GM12878 (cell line): ENCODE data around the gene RFFL. TPM values are rescaled to one million over a fixed set of nuclear protein-coding genes. Genes with fewer than 3 reads are reported as not detected.

ENCODE experiments used
- ATAC-seq: fragments of 200-7000 bp; cut with Tn5 transposase; 3 replicates; pipeline ENCODE4 v1.9.1; 2020; ENCODE audit warnings: mild to moderate bottlenecking, moderate library complexity
- BruUV-seq: library from RNA; stranded (reverse); fragments of 400-500 nt; replicated peaks from 2 replicates; lab custom pipeline; 2021; lab: Mats Ljungman, UMichigan
- CTCF ChIA-PET: fragments of 300-600 bp; sonication (Branson Sonifier 250); formaldehyde crosslinking; extraction: SDS; loops from one replicate; lab custom pipeline; 2021; ENCODE audit warnings: inconsistent platforms; lab: Yijun Ruan, JAX
- POLR2A ChIA-PET: fragments of 350-600 bp; formaldehyde crosslinking; extraction: SDS; loops from one replicate; lab custom pipeline; 2021; ENCODE audit warnings: inconsistent platforms; lab: Charles Lee
- RAD21 ChIA-PET: fragments of 300-600 bp; sonication (Branson Sonifier 250); formaldehyde crosslinking; loops from one replicate; lab custom pipeline; 2023; ENCODE audit warnings: antibody characterized with exemption; ENCODE audit not compliant: unreplicated experiment; lab: Charles Lee
- SMC1A ChIA-PET: fragments of 300-600 bp; sonication (Branson Sonifier 250); formaldehyde crosslinking; loops from one replicate; lab custom pipeline; 2023; ENCODE audit not compliant: unreplicated experiment, uncharacterized antibody; lab: Charles Lee
- DNase-seq: peaks from one replicate; pipeline ENCODE4 v3.0.0-alpha.2; 2011; ENCODE audit warnings: low read depth, low spot score
- FAIRE-seq: peaks from 3 replicates; lab custom pipeline; 2011; peaks lifted over from hg19 to GRCh38; lab: Jason Lieb, UNC
- H2AFZ ChIP-seq: 2 replicates; pipeline ENCODE4 v1.6.0; 2011; ENCODE audit warnings: low read depth, low read length, control low read depth; ENCODE audit not compliant: control insufficient read depth
- H3K27ac ChIP-seq: 2 replicates; pipeline ENCODE4 v1.5.1; 2011; ENCODE audit warnings: control low read depth; ENCODE audit not compliant: control insufficient read depth, insufficient read depth
- H3K27me3 ChIP-seq, 2 experiments: replicated peaks in 1 of 2; 2 replicates each; pipeline versions ENCODE4 v1.6.0 to v1.6.1; 2011; ENCODE audit warnings: low read length in 1 of 2; ENCODE audit not compliant: control insufficient read depth in 2 of 2, insufficient read depth in 2 of 2
- H3K36me3 ChIP-seq, 2 experiments: 2 replicates each; pipeline ENCODE4 v1.5.1; 2011; ENCODE audit warnings: low read length in 1 of 2; ENCODE audit not compliant: control insufficient read depth in 2 of 2, insufficient read depth in 2 of 2
- H3K4me1 ChIP-seq: 2 replicates; pipeline ENCODE4 v1.6.1; 2011; ENCODE audit warnings: mild to moderate bottlenecking, low read length, moderate library complexity, mixed read lengths; ENCODE audit not compliant: control insufficient read depth, insufficient read depth
- H3K4me2 ChIP-seq: 2 replicates; pipeline ENCODE4 v1.6.0; 2011; ENCODE audit warnings: control low read depth; ENCODE audit not compliant: control insufficient read depth, insufficient read depth
- H3K4me3 ChIP-seq: fragments of 200-600 bp; sonication (generic); 2 replicates; pipeline ENCODE4 v1.5.1; 2016
- H3K79me2 ChIP-seq: 2 replicates; pipeline ENCODE4 v1.6.0; 2011; ENCODE audit warnings: low read length; ENCODE audit not compliant: control insufficient read depth, insufficient read depth
- H3K9ac ChIP-seq: 2 replicates; pipeline ENCODE4 v1.8.0; 2011; ENCODE audit warnings: low read length, control low read depth, mixed read lengths; ENCODE audit not compliant: control insufficient read depth, insufficient read depth
- H3K9me3 ChIP-seq: replicated peaks from 3 replicates; pipeline ENCODE4 v1.5.1; 2011; ENCODE audit warnings: mild to moderate bottlenecking, low read length; ENCODE audit not compliant: control insufficient read depth, insufficient read depth
- H4K20me1 ChIP-seq: 2 replicates; pipeline ENCODE4 v1.6.0; 2011; ENCODE audit not compliant: control insufficient read depth, insufficient read depth
- BHLHE40 ChIP-seq, 2 experiments: fragments of 450-650 bp in 1 of 2; IDR thresholded peaks; 2 replicates each; pipeline ENCODE4 v1.6.1; 2011 to 2017; ENCODE audit warnings: low read depth in 2 of 2, borderline replicate concordance in 1 of 2, improper control_type of control experiment in 1 of 2, low read length in 1 of 2, mild to moderate bottlenecking in 1 of 2
- CHD2 ChIP-seq: IDR thresholded peaks from 2 replicates; pipeline ENCODE4 v1.6.1; 2011; ENCODE audit warnings: low read depth, low read length, improper control_type of control experiment, borderline replicate concordance
- E4F1 ChIP-seq: fragments of 450-650 bp; IDR thresholded peaks from 2 replicates; pipeline ENCODE4 v1.6.1; 2018; ENCODE audit warnings: borderline replicate concordance, mild to moderate bottlenecking; ENCODE audit not compliant: partially characterized antibody
- ESRRA ChIP-seq: IDR thresholded peaks from 2 replicates; pipeline ENCODE4 v1.6.1; 2012; ENCODE audit warnings: mild to moderate bottlenecking, low read length, improper control_type of control experiment
- ETV6 ChIP-seq, 2 experiments: fragments of 450-650 bp in 1 of 2; IDR thresholded peaks in 1 of 2; conservative IDR thresholded peaks in 1 of 2; 2 replicates each; pipeline ENCODE4 v1.6.1; 2014; ENCODE audit warnings: antibody characterized with exemption in 1 of 2, borderline replicate concordance in 1 of 2, low read depth in 1 of 2, mild to moderate bottlenecking in 1 of 2, moderate library complexity in 1 of 2
- MAX ChIP-seq: IDR thresholded peaks from 2 replicates; pipeline ENCODE4 v1.6.1; 2012; ENCODE audit warnings: low read depth, low read length, improper control_type of control experiment
- NR2C1 ChIP-seq: fragments of 450-650 bp; IDR thresholded peaks from 2 replicates; pipeline ENCODE4 v1.6.1; 2017; ENCODE audit warnings: antibody characterized with exemption, mild to moderate bottlenecking, moderate library complexity
- RAD51 ChIP-seq: fragments of 450-650 bp; IDR thresholded peaks from 2 replicates; pipeline ENCODE4 v1.6.1; 2016; ENCODE audit warnings: moderate library complexity, mild to moderate bottlenecking, inconsistent platforms
- RELB ChIP-seq: fragments of 450-650 bp; IDR thresholded peaks from 2 replicates; pipeline ENCODE4 v1.6.1; 2017; ENCODE audit warnings: low read depth, mild to moderate bottlenecking, moderate library complexity
- SREBF2 ChIP-seq: IDR thresholded peaks from 2 replicates; pipeline ENCODE4 v1.6.1; 2012; ENCODE audit warnings: mild to moderate bottlenecking, low read length
- SRF ChIP-seq, 2 experiments: IDR thresholded peaks; 2 replicates each; pipeline ENCODE4 v1.6.1; 2011; ENCODE audit warnings: low read depth in 2 of 2, low read length in 2 of 2, mild to moderate bottlenecking in 1 of 2, moderate library complexity in 1 of 2
- SUPT20H ChIP-seq: IDR thresholded peaks from 2 replicates; pipeline ENCODE4 v1.6.1; 2011; ENCODE audit warnings: low read depth, mild to moderate bottlenecking, low read length, moderate library complexity, borderline replicate concordance; ENCODE audit not compliant: control insufficient read depth
- ZNF217 ChIP-seq: fragments of 450-650 bp; IDR thresholded peaks from 2 replicates; pipeline ENCODE4 v1.6.1; 2017; ENCODE audit warnings: antibody characterized with exemption, mild to moderate bottlenecking
- ZSCAN29 ChIP-seq: fragments of 450-650 bp; IDR thresholded peaks from 2 replicates; pipeline ENCODE4 v1.6.1; 2017; ENCODE audit warnings: mild to moderate bottlenecking, moderate library complexity
- WGBS: methylation state at CpG from one replicate; pipeline ENCODE4 v1.1.6; 2016; ENCODE audit warnings: low lambda C conversion rate; ENCODE audit not compliant: insufficient replicate concordance, insufficient coverage; ENCODE audit errors: missing lambda C conversion rate; 5-methylcytosine and 5-hydroxymethylcytosine counted together
- in situ Hi-C: fragments of 300-500 bp; cut with MboI; formaldehyde crosslinking; loops from 9 replicates; pipeline ENCODE4 v1.14.3; 2018; ENCODE audit warnings: mixed read lengths
- intact Hi-C: fragments of 100-400 bp; cut with micrococcal nuclease; formaldehyde crosslinking; loops from one replicate; pipeline ENCODE4 v1.14.2; 2022; ENCODE audit not compliant: unreplicated experiment
- polyA plus RNA-seq, 11 experiments: library from polyadenylated mRNA; depleted of rRNA in 4 of 11; unstranded in 6 of 11; stranded (reverse) in 5 of 11; fragments of >200 nt; fragmentation: Nextera tagmentation in 4 of 11; fragmentation: Illumina TruSeq in 1 of 11; extraction: Ambion mirVana in 4 of 11; extraction: Trizol in 1 of 11; gene quantifications; 1 replicate in 1 of 11; 2 replicates in 10 of 11; pipeline versions ENCODE4 v1.2.1 to v1.2.3, GENCODE V29; 2011 to 2016; ENCODE audit warnings: inconsistent platforms in 2 of 11, missing spikeins in 2 of 11, low read depth in 1 of 11
- total RNA-seq, 4 experiments: library from RNA; depleted of rRNA in 3 of 4; stranded (reverse); fragments of >200 nt in 3 of 4; fragmentation: Illumina TruSeq in 1 of 4; extraction: Trizol in 1 of 4; gene quantifications; 2 replicates each; pipeline versions ENCODE4 v1.2.1 to v1.2.3, GENCODE V29; 2013 to 2021

Gene RFFL
- total and polyA plus RNA-seq, 10 of the 15 experiments (the other 5 are each of a cell fraction or from before 2014, with no cell fraction given): 4.7 to 56.1 (median 26.9) TPM

GRCh38 chr17:34993031-34993430 lies 70.5 kb downstream of the RFFL start:
- Histone ChIP-seq H3K79me2 (no peaks in the 10 kb centered on the region), H3K4me3 (no peak overlapping the region), H3K9ac (no peak overlapping the region), H2AFZ (no peak overlapping the region), H3K36me3 (peaks cover 18 to 25% of the 10 kb centered on the region in 2 experiments; a peak in 3 of 4 replicates), H3K27me3 (no peaks in the 10 kb centered on the region), H3K27ac (no peak overlapping the region), H3K4me1 (peaks cover 3% of the 10 kb centered on the region; the same call in 1 of the 2 replicates), H3K9me3 (no peaks in the 10 kb centered on the region), H3K4me2 (no peak overlapping the region), H4K20me1 (no peaks in the 10 kb centered on the region)
- DNase-seq (no peak), FAIRE-seq (no peak), ATAC-seq (no peak)
- TF ChIP-seq CHD2 (no peak), BHLHE40 (IDR thresholded peaks at IDR 0.05; ENCODE audit: borderline replicate concordance in 1 of 2, low read depth in 2 of 2, low read length in 1 of 2) (no peak), MAX (no peak), NR2C1 (no peak), RELB (no peak), ZSCAN29 (no peak), SREBF2 (no peak), SRF (IDR thresholded peaks at IDR 0.05; ENCODE audit: low read depth in 2 of 2, low read length in 2 of 2) (no peak), SUPT20H (no peak), ZNF217 (no peak), ESRRA (no peak), ETV6 (conservative IDR thresholded peaks at IDR 0.05 in 1 of 2, IDR thresholded peaks at IDR 0.05 in 1 of 2; ENCODE audit: borderline replicate concordance in 1 of 2, low read depth in 1 of 2) (no peak), RAD51 (no peak), E4F1 (no peak)
- in situ Hi-C loops (no loop called here), intact Hi-C loops (no loop called here)
- CTCF ChIA-PET: interaction anchor here (1.1 to 9.8 kb wide), 2 partner anchors 97 to 125 kb away, joined by 4 to 149 read pairs; partner anchors contain the start of genes FNDC8 and RAD51D
- POLR2A ChIA-PET: interaction anchor here (1.5 kb wide), 1 partner anchor 13 kb away, joined by 4 read pairs; the partner anchor contains the start of gene LIG3
- SMC1A ChIA-PET: interaction anchor here (2.4 kb wide), 1 partner anchor 125 kb away, joined by 10 read pairs; no protein-coding TSS in a partner anchor
- WGBS: 92% methylated on average over 2 of the region's 2 CpGs
- BruUV-seq: no TSS peak
- RAD21 ChIA-PET: no interaction called here
